Measurements from ENCODE around the gene PIK3R5. TPM values are rescaled to one million over a fixed set of nuclear protein-coding genes. Genes with fewer than 3 reads are reported as not detected.

The PIK3R5 gene
- total RNA-seq, 1 donor from 2014 or later, result 0.30 TPM

DNA sequence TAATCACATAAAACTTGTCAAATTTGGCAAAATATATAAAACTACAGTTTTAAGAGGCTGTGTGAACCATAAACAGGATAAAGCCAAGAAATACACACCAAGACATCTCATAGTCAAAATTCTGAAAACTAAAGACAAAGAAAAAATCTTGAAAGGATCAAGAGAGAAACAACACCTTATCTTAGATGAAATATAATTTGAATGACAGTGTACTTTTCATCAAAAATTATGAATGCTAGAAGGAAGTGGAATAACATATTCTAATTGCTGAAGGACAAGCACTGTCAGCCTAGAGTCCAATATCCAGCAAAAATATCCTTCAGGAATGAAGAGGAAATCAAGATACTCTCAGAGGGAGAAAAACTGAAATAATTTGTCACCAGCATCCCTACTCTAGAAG lies 37.2 kb downstream of the PIK3R5 start:
- Mint-ChIP-seq H3K27ac (ENCODE audit: unreplicated experiment) (no peak overlapping the region), H3K36me3 (ENCODE audit: low read depth, unreplicated experiment) (no peaks in the 10 kb centered on the region), H3K4me3 (ENCODE audit: unreplicated experiment) (no peak overlapping the region), H3K9me3 (ENCODE audit: unreplicated experiment) (peaks cover 26% of the 10 kb centered on the region), H3K4me1 (ENCODE audit: low read depth, unreplicated experiment) (no peaks in the 10 kb centered on the region), H3K27me3 (ENCODE audit: low read depth, unreplicated experiment) (peaks cover 4% of the 10 kb centered on the region)
- Histone ChIP-seq H3K4me1 (ENCODE audit: insufficient read depth, low read length) (no peaks in the 10 kb centered on the region), H3K27ac (ENCODE audit: low read depth, low read length) (no peak overlapping the region), H4K20me1 (ENCODE audit: insufficient read depth, low read length) (no peaks in the 10 kb centered on the region), H3K9me3 (ENCODE audit: insufficient read depth, low read depth, low read length) (peaks cover 26% of the 10 kb centered on the region), H3K4me2 (ENCODE audit: low read length) (no peak overlapping the region), H3K36me3 (ENCODE audit: insufficient read depth, low read length) (no peaks in the 10 kb centered on the region), H2AFZ (ENCODE audit: low read depth, low read length) (no peak overlapping the region), H3K4me3 (ENCODE audit: insufficient read depth, low read depth, low read length) (no peak overlapping the region), H3K9ac (ENCODE audit: low read length) (no peak overlapping the region), H3K27me3 (ENCODE audit: insufficient read depth, low read length) (no peaks in the 10 kb centered on the region), H3K79me2 (ENCODE audit: insufficient read depth, low read length) (no peaks in the 10 kb centered on the region)
- no peak for TF ChIP-seq EZH2 (IDR thresholded peaks at IDR 0.05; ENCODE audit: insufficient read depth, low read length)
- TF ChIP-seq, protein P1, sequence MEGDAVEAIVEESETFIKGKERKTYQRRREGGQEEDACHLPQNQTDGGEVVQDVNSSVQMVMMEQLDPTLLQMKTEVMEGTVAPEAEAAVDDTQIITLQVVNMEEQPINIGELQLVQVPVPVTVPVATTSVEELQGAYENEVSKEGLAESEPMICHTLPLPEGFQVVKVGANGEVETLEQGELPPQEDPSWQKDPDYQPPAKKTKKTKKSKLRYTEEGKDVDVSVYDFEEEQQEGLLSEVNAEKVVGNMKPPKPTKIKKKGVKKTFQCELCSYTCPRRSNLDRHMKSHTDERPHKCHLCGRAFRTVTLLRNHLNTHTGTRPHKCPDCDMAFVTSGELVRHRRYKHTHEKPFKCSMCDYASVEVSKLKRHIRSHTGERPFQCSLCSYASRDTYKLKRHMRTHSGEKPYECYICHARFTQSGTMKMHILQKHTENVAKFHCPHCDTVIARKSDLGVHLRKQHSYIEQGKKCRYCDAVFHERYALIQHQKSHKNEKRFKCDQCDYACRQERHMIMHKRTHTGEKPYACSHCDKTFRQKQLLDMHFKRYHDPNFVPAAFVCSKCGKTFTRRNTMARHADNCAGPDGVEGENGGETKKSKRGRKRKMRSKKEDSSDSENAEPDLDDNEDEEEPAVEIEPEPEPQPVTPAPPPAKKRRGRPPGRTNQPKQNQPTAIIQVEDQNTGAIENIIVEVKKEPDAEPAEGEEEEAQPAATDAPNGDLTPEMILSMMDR (IDR thresholded peaks at IDR 0.05; ENCODE audit: insufficient read depth, low read depth, low read length), result no peak
- no peak for DNase-seq (ENCODE audit: low read depth)
- no peak for FAIRE-seq

DNA sequence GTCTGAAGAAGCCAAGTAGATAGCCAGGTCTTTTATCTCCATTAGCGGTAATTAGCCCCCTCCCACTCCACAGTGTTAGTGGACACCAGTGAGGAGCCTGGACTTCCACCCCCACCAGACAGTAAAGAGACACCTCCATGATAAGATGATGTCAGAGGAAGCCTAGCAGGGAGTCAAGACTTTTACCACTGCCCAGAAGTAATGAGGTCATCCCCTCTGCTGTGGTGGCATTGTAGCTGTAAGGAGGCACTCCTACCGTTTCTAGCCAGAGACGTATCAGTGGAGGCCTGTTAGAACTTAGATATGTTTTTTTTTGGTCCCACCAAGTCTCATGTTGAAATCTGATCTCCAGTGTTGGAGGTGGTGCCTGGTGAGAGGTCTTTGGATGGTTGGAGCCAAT lies 38.1 kb downstream of the PIK3R5 start:
- peaks cover 26% of the 10 kb centered on the region for H3K9me3 ChIP-seq (ENCODE audit: insufficient read depth, low read depth, low read length)
- no peak overlapping the region for H3K27ac Mint-ChIP-seq (ENCODE audit: unreplicated experiment)
- no peaks in the 10 kb centered on the region for H3K36me3 Mint-ChIP-seq (ENCODE audit: low read depth, unreplicated experiment)
- no peak for FAIRE-seq
- peaks cover 4% of the 10 kb centered on the region for H3K27me3 Mint-ChIP-seq (ENCODE audit: low read depth, unreplicated experiment)
- no peaks in the 10 kb centered on the region for H3K36me3 ChIP-seq (ENCODE audit: insufficient read depth, low read length)
- H3K4me1 Mint-ChIP-seq (ENCODE audit: low read depth, unreplicated experiment), result peaks cover 6% of the 10 kb centered on the region
- H3K4me2 ChIP-seq (ENCODE audit: low read length), result no peak overlapping the region
- H3K4me3 ChIP-seq (ENCODE audit: insufficient read depth, low read depth, low read length), result no peak overlapping the region
- H2AFZ ChIP-seq (ENCODE audit: low read depth, low read length), result no peak overlapping the region
- no peak for DNase-seq (ENCODE audit: low read depth)
- no peak overlapping the region for H3K9ac ChIP-seq (ENCODE audit: low read length)
- H3K79me2 ChIP-seq (ENCODE audit: insufficient read depth, low read length), result no peaks in the 10 kb centered on the region
- no peak overlapping the region for H3K27ac ChIP-seq (ENCODE audit: low read depth, low read length)
- H3K4me1 ChIP-seq (ENCODE audit: insufficient read depth, low read length), result peaks cover 6% of the 10 kb centered on the region
- no peaks in the 10 kb centered on the region for H4K20me1 ChIP-seq (ENCODE audit: insufficient read depth, low read length)
- no peaks in the 10 kb centered on the region for H3K27me3 ChIP-seq (ENCODE audit: insufficient read depth, low read length)
- no peak overlapping the region for H3K4me3 Mint-ChIP-seq (ENCODE audit: unreplicated experiment)
- peaks cover 29% of the 10 kb centered on the region for H3K9me3 Mint-ChIP-seq (ENCODE audit: unreplicated experiment)
- TF ChIP-seq, protein P1 (IDR thresholded peaks at IDR 0.05; ENCODE audit: insufficient read depth, low read depth, low read length), result no peak
- TF ChIP-seq EZH2 (IDR thresholded peaks at IDR 0.05; ENCODE audit: insufficient read depth, low read length), result no peak

DNA sequence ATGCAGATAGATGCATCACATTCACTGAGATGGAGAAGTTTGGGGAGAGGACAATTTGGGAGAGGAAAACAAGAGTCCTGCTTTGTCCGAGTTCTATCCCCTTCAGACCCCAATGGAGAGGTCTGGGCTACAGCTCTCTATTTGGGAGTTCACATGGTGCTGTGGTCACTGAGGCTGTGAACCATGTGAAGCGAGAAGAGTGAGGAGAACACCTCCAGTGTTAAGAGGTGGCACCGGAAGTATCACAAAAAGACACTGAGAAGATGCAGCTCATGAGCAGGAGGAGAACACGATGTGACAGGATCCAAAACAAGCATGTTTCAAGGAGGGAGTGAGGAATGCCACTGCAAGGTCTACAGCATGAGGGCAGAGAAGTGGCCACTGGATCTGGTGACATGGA lies 39.7 kb downstream of the PIK3R5 start:
- peaks cover 23% of the 10 kb centered on the region for H3K9me3 ChIP-seq (ENCODE audit: insufficient read depth, low read depth, low read length)
- no peak overlapping the region for H2AFZ ChIP-seq (ENCODE audit: low read depth, low read length)
- H3K4me2 ChIP-seq (ENCODE audit: low read length), result no peak overlapping the region
- no peak overlapping the region for H3K27ac ChIP-seq (ENCODE audit: low read depth, low read length)
- DNase-seq (ENCODE audit: low read depth), result no peak
- FAIRE-seq, result no peak
- H3K27ac Mint-ChIP-seq (ENCODE audit: unreplicated experiment), result no peak overlapping the region
- H3K4me3 ChIP-seq (ENCODE audit: insufficient read depth, low read depth, low read length), result no peak overlapping the region
- peaks cover 21% of the 10 kb centered on the region for H3K9me3 Mint-ChIP-seq (ENCODE audit: unreplicated experiment)
- H3K79me2 ChIP-seq (ENCODE audit: insufficient read depth, low read length), result no peaks in the 10 kb centered on the region
- H3K4me1 ChIP-seq (ENCODE audit: insufficient read depth, low read length), result peaks cover 9% of the 10 kb centered on the region
- H3K27me3 Mint-ChIP-seq (ENCODE audit: low read depth, unreplicated experiment), result no peaks in the 10 kb centered on the region
- peaks cover 8% of the 10 kb centered on the region for H3K4me1 Mint-ChIP-seq (ENCODE audit: low read depth, unreplicated experiment)
- H3K36me3 ChIP-seq (ENCODE audit: insufficient read depth, low read length), result no peaks in the 10 kb centered on the region
- no peak for TF ChIP-seq EZH2 (IDR thresholded peaks at IDR 0.05; ENCODE audit: insufficient read depth, low read length)
- TF ChIP-seq, protein P1 (IDR thresholded peaks at IDR 0.05; ENCODE audit: insufficient read depth, low read depth, low read length), result no peak
- no peak overlapping the region for H3K4me3 Mint-ChIP-seq (ENCODE audit: unreplicated experiment)
- H3K36me3 Mint-ChIP-seq (ENCODE audit: low read depth, unreplicated experiment), result no peaks in the 10 kb centered on the region
- no peaks in the 10 kb centered on the region for H3K27me3 ChIP-seq (ENCODE audit: insufficient read depth, low read length)
- no peaks in the 10 kb centered on the region for H4K20me1 ChIP-seq (ENCODE audit: insufficient read depth, low read length)
- no peak overlapping the region for H3K9ac ChIP-seq (ENCODE audit: low read length)

Data from astrocyte (in vitro differentiated cells and primary cell).